Hematopoietic multipotent progenitor cell treated with erythropoietin and hydrocortisone succinate and interleukin-3 and kit ligand, for 17 days (in vitro differentiated cells): ENCODE results near the gene TOP3A.
A peak's percentile ranks its signal among the peaks of the same experiment; 100 is the strongest.

Experiments used
- DNase-seq: peaks from one replicate; pipeline ENCODE4 v3.0.0-alpha.2; 2015; ENCODE audit warnings: low spot score

Gene TOP3A

GRCh38 chr17:18253187-18253884 is 61.5 kb downstream of the TOP3A start:
- no peak for DNase-seq

- no peak for DNase-seq
These were observed 62.6 kb downstream of the TOP3A start for GRCh38 chr17:18252160-18252559.

GRCh38 chr17:18251204-18251603 is 63.6 kb downstream of the TOP3A start:
- DNase-seq = no peak

- no peak for DNase-seq
These were observed 64.1 kb downstream of the TOP3A start for GRCh38 chr17:18250708-18251107.

GRCh38 chr17:18250259-18250658 is 64.5 kb downstream of the TOP3A start:
- no peak for DNase-seq

GRCh38 chr17:18248811-18249210 is 66.0 kb downstream of the TOP3A start:
- DNase-seq = no peak

GRCh38 chr17:18248300-18248731 is 66.5 kb downstream of the TOP3A start:
- peak; percentile 78 for DNase-seq

- DNase-seq = no peak
These were observed 67.2 kb downstream of the TOP3A start for GRCh38 chr17:18247613-18248001.

- DNase-seq = peak; percentile 13
These were observed 67.7 kb downstream of the TOP3A start for GRCh38 chr17:18246880-18247612.

GRCh38 chr17:18246109-18246725 is 68.6 kb downstream of the TOP3A start:
- DNase-seq = no peak

- no peak for DNase-seq
These were observed 69.6 kb downstream of the TOP3A start for GRCh38 chr17:18245038-18245776.

- no peak for DNase-seq
These were observed 73.4 kb downstream of the TOP3A start for GRCh38 chr17:18241229-18241871.

GRCh38 chr17:18240449-18240848 is 74.3 kb downstream of the TOP3A start:
- DNase-seq = no peak

GRCh38 chr17:18238299-18238698 is 76.5 kb downstream of the TOP3A start:
- DNase-seq = no peak

GRCh38 chr17:18237461-18237860 is 77.3 kb downstream of the TOP3A start:
- no peak for DNase-seq

- no peak for DNase-seq
These were observed 78.3 kb downstream of the TOP3A start for GRCh38 chr17:18236494-18236893.

- DNase-seq = no peak
These were observed 79.0 kb downstream of the TOP3A start for GRCh38 chr17:18235743-18236256.

GRCh38 chr17:18234853-18235380 is 79.9 kb downstream of the TOP3A start:
- DNase-seq = no peak

GRCh38 chr17:18233803-18234518 is 80.8 kb downstream of the TOP3A start:
- no peak for DNase-seq

GRCh38 chr17:18231164-18231563 is 83.6 kb downstream of the TOP3A start:
- no peak for DNase-seq
